Measurements from ENCODE around the gene CNN3. TPM values are rescaled to one million over a fixed set of nuclear protein-coding genes. Genes with fewer than 3 reads are reported as not detected.
A peak's percentile ranks its signal among the peaks of the same experiment; 100 is the strongest.

Gene CNN3
- total and polyA plus RNA-seq, 2 donors (not counting 3 experiments of a cell fraction or from before 2014, with no cell fraction given) = 174 to 392 TPM

DNA sequence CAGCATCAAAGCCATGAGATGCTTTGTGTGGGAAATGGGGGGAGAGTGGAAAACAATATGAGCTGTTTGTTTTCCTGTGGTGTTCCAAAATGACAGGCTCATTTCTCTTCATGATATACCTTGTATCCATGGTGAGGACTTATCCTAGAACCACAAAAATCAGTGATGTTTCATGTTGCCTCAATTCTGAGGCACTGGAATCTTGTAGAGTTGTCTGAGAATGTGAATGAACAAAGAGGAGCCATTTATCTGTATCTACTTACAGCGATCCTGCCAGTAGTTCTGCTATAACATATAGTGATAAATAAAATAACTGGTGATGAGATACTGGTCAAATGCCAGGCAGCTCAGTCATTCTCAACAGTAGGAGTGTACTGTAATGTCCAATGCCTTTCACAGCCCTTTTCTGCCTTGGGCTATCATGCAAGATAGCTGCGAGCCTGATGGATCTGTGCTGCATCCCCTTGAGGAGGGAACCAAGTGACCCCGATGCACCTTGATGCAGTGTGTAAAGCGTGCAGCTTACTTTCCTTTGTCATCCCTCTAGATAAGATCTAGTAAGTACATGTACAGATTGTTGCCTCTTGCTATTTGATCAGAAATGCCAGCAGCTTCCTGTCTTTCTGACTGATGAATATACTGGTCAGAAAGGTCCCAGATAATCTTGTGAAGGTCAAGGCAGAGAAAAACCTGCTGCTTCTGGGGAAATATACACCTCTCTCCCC is 54.0 kb downstream of the CNN3 start:
- Histone ChIP-seq H4K20me1 (replicated peaks; ENCODE audit: control insufficient read depth, extremely low read depth, insufficient read depth, low read length) (no peaks in the 10 kb centered on the region), H3K4me1 (ENCODE audit: control insufficient read depth, extremely low read depth, insufficient read depth, low read length) (peaks cover 29% of the 10 kb centered on the region), H3K4me3 (replicated peaks in 1 of 3; ENCODE audit: insufficient read depth in 1 of 3, low read depth in 1 of 3, low read length in 3 of 3) (no peak overlapping the region), H3K27ac (ENCODE audit: insufficient read depth, low read depth, low read length) (no peak overlapping the region), H3K36me3 (ENCODE audit: control insufficient read depth in 2 of 2, extremely low read depth in 1 of 2, insufficient read depth in 2 of 2, low read length in 2 of 2) (no peaks in the 10 kb centered on the region), H3K9me3 (replicated peaks; ENCODE audit: control insufficient read depth, insufficient read depth, low read length) (no peaks in the 10 kb centered on the region), H3K9me1 (replicated peaks; ENCODE audit: control insufficient read depth, extremely low read depth, insufficient read depth, low read length) (no peaks in the 10 kb centered on the region), H3K4me2 (ENCODE audit: insufficient read depth, low read length) (no peak overlapping the region), H2AFZ (ENCODE audit: low read depth, low read length) (no peak overlapping the region), H3K27me3 (ENCODE audit: control insufficient read depth in 2 of 2, insufficient read depth in 2 of 2, low read length in 2 of 2) (no peaks in the 10 kb centered on the region), H3K79me2 (ENCODE audit: control insufficient read depth, insufficient read depth, low read length) (no peaks in the 10 kb centered on the region), H3K9ac (replicated peaks; ENCODE audit: extremely low read depth, insufficient read depth, low read length) (no peak overlapping the region)
- dilution Hi-C loops (cut with MboI; ENCODE audit: extremely low pct_ligation_motif_present, low sequenced_read_pairs) (no loop called here), intact Hi-C loops (cut with micrococcal nuclease) (no loop called here)
- CTCF ChIA-PET = interaction anchor here (0.8 to 5.2 kb wide), 6 partner anchors 9 to 170 kb away, joined by 4 to 39 read pairs (median 12); no protein-coding TSS in a partner anchor
- peak; percentile 4 for FAIRE-seq
- BruUV-seq (replicated peaks) = no TSS peak
- TF ChIP-seq FOS (IDR thresholded peaks at IDR 0.05; ENCODE audit: borderline replicate concordance, insufficient read depth, low read length) (no peak), GATA2 (IDR thresholded peaks at IDR 0.05; ENCODE audit: insufficient read depth, insufficient read length, low read depth, low read length) (peak; percentile 82)
- DNase-seq (ENCODE audit: low read depth, low spot score) = peak; percentile 23
- POLR2A ChIA-PET = no interaction called here

DNA sequence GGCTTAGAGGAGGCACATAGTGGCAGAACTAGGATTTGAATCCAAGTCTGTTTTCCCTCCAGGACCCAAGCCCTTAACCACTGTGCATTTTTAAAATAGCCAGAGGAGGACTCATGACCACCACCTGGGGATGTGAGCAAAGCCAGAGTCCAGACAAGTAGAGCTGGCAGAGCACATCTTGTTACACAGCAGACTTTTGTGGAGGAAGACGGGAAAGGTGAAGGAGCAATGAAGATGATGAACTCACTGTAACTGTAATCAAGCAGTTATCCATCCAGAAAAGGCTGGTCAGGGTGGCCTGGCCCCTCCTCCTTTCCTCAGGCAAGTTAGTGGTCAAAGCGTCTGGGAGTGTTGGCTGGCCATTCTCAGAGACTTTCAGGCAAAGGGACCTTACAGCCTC is 55.9 kb downstream of the CNN3 start:
- no TSS peak for BruUV-seq (replicated peaks)
- no peaks in the 10 kb centered on the region for H4K20me1 ChIP-seq (replicated peaks; ENCODE audit: control insufficient read depth, extremely low read depth, insufficient read depth, low read length)
- TF ChIP-seq, protein P1, sequence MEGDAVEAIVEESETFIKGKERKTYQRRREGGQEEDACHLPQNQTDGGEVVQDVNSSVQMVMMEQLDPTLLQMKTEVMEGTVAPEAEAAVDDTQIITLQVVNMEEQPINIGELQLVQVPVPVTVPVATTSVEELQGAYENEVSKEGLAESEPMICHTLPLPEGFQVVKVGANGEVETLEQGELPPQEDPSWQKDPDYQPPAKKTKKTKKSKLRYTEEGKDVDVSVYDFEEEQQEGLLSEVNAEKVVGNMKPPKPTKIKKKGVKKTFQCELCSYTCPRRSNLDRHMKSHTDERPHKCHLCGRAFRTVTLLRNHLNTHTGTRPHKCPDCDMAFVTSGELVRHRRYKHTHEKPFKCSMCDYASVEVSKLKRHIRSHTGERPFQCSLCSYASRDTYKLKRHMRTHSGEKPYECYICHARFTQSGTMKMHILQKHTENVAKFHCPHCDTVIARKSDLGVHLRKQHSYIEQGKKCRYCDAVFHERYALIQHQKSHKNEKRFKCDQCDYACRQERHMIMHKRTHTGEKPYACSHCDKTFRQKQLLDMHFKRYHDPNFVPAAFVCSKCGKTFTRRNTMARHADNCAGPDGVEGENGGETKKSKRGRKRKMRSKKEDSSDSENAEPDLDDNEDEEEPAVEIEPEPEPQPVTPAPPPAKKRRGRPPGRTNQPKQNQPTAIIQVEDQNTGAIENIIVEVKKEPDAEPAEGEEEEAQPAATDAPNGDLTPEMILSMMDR (IDR thresholded peaks at IDR 0.05; ENCODE audit: extremely low read depth in 1 of 2, insufficient read depth in 1 of 2, low read depth in 1 of 2, low read length in 2 of 2) = no peak
- TF ChIP-seq, protein P2, sequence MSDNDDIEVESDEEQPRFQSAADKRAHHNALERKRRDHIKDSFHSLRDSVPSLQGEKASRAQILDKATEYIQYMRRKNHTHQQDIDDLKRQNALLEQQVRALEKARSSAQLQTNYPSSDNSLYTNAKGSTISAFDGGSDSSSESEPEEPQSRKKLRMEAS (IDR thresholded peaks at IDR 0.05; ENCODE audit: insufficient read depth, insufficient read length) = no peak
- TF ChIP-seq MYC (IDR thresholded peaks at IDR 0.05; ENCODE audit: low read depth, low read length) = no peak
- DNase-seq (ENCODE audit: low read depth, low spot score) (no peak), FAIRE-seq (no peak)
- H2AFZ ChIP-seq (ENCODE audit: low read depth, low read length) = no peak overlapping the region
- CTCF ChIA-PET = no interaction called here
- H3K9me3 ChIP-seq (replicated peaks; ENCODE audit: control insufficient read depth, insufficient read depth, low read length) = no peaks in the 10 kb centered on the region
- dilution Hi-C loops (cut with MboI; ENCODE audit: extremely low pct_ligation_motif_present, low sequenced_read_pairs) (no loop called here), intact Hi-C loops (cut with micrococcal nuclease) (no loop called here)
- POLR2A ChIA-PET = no interaction called here
- H3K4me1 ChIP-seq (ENCODE audit: control insufficient read depth, extremely low read depth, insufficient read depth, low read length) = peaks cover 22% of the 10 kb centered on the region
- H3K4me2 ChIP-seq (ENCODE audit: insufficient read depth, low read length) = no peak overlapping the region
- H3K36me3 ChIP-seq (ENCODE audit: control insufficient read depth in 2 of 2, extremely low read depth in 1 of 2, insufficient read depth in 2 of 2, low read length in 2 of 2) = no peaks in the 10 kb centered on the region
- H3K9ac ChIP-seq (replicated peaks; ENCODE audit: extremely low read depth, insufficient read depth, low read length) = no peak overlapping the region
- no peaks in the 10 kb centered on the region for H3K79me2 ChIP-seq (ENCODE audit: control insufficient read depth, insufficient read depth, low read length)
- H3K27me3 ChIP-seq (ENCODE audit: control insufficient read depth in 2 of 2, insufficient read depth in 2 of 2, low read length in 2 of 2) = no peaks in the 10 kb centered on the region
- no peaks in the 10 kb centered on the region for H3K9me1 ChIP-seq (replicated peaks; ENCODE audit: control insufficient read depth, extremely low read depth, insufficient read depth, low read length)
- no peak overlapping the region for H3K4me3 ChIP-seq (replicated peaks in 1 of 3; ENCODE audit: insufficient read depth in 1 of 3, low read depth in 1 of 3, low read length in 3 of 3)
- no peak overlapping the region for H3K27ac ChIP-seq (ENCODE audit: insufficient read depth, low read depth, low read length)

All from endothelial cell of umbilical vein (primary cell).